NCI-H345 treated with DMSO at 0.1 percent for 48 hours (cell line): ENCODE data around the gene SYNJ2.

Experiments used
- DNase-seq: peaks from one replicate; lab custom pipeline; 2025; ENCODE audit not compliant: unreplicated experiment; lab: John Stamatoyannopoulos, UW

SYNJ2 gene

DNA sequence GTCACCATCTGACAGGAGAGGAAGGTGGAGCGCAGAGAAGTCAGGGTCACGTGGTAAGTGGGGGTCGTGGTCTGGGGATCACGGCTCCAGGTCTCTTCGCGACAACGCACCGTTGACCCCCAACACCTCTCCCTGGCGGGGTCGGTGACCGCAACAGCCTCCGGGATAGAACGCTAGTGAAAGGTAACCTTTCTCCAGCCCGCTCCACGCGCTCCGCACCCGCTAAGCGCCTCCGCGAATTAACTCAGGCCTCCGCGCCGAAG, 600 bp upstream of the SYNJ2 start:
- DNase-seq: no peak

DNA sequence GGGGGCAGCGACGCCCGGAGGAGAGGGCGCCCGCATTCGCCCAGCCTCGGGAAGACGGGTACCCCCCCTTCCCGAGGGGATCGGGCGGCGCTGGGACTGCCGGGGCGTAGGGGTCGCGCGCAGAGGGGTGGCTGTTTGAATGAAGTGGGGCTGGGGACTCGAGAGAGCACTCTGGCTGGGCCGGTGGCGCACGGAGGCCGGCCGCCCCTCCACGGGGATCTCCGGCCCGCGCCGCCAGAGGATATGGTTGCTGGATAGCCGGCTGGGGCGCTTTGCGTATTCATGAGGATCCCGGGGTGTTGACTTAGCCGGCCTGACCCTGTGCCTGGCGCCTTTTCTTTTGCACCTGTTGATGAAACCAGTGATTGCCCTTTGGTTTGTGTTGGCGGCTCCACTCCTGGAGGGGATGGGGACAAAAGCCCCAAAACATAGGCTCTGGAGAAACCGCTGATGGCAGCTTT, 469 bp downstream of the SYNJ2 start:
- no peak for DNase-seq

DNA sequence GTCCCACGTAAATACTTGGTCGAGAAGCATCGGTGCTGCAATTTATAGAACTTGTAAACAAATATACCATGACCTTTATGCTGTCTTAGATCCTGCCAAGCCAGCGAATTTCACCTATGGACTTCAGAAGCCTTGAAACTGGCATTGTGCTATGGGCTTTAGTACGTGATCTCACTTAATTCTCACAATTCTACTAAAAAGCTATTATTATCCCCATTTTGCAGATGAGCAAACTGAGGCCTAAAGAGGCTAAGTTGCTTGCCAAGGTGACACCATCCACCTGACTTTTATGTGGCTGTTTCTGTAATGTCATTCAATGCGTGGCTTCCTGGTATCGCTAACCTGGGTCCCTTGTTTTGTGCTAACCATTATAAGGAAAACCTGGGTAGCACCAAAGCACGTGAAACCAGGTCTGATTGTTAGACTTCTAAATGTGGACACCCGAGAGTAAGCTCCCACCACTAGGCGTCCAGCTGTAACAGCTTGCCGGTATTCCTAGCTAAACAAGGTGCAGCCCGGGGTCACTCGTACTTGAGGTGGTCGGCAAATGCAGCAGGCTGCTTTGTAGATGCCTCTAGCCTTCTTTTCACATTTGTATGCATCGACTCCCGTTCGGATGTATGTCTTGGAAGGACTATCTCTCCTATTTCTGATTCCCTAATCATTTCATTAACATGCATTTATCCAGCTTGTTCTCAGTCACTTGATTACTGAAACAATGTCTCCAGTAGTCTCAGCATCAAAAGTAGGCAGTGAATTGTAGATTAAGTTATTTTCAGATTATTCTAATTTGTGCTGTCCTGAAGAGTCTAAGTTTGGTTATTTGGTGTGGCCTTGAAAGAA, 1.1 kb downstream of the SYNJ2 start:
- DNase-seq: no peak

DNA sequence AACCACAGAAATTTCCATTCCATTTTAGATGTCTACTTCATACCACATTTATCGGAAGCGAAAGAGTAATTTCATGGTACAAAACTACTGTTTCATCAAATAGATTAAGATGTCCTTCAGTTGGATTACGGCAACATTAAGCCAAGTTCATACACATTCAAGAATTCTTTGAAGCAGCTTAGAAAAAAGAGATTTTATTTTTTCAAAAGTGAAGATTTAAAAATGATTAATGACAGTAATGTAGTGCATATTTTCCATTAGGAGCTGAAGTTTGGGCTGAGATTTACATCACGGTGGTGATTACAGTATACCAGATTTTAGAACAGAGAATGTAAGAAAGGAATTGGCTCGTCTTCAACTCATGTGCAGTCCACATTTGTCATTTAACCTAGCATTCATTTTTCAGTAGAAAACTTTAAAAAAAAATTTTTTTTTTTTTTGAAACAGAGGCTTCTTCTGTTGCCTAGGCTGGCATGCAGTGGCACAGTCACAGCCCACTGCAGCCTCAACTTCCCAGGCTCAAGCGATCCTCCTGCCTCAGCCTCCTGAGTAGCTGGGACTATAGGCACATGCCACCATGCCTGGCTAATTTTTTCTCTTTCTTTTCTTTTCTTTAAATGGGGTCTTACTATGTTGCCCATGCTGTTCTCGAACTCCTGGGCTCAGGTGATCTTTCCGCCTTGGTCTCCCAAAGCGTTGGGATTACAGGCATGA, 1.9 kb downstream of the SYNJ2 start:
- DNase-seq: no peak

DNA sequence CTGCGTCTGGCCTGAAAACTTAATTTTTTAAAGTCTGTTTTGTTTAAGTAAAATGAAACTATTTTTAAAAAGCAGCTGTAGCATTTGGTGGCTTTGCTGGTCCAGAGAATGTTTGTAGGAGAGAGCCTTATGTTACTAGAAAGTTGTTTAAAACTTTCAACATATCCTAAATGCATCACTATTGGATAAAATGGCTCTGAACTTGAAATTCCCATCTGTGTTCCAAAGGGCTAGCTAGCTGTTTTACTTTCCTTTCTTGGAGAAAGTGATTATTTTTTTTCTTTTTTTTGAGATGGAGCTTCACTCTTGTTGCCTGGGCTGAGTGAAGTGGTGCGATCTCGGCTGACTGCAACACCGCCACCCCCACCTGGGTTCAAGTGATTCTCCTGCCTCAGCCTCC, 2.5 kb downstream of the SYNJ2 start:
- DNase-seq: no peak

DNA sequence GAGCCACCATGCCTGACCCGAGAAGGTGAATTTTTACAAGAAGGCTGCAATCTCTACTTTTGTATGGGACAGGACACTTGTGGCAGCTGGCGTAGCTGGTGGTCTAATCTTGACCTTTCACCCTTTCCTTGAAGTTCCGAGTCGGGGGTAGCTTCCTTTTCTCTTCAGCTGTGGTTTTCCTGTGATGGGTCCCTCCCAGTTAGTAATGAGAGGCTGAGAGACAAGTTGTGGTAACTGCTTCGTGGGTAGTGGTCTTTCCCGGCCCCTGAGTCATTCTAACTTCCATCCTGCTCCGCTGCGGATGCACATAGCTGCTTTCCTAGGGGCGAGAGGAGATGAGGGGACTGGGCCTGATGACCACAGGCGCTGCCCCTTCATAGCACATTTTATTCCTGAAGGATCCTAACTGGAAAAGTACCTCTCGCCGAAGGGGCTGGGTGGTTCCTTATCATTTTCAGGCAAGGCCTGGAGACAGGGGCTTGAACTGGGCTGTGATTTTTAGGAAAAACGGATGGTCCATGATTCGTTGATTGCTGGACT, 3.1 kb downstream of the SYNJ2 start:
- DNase-seq: no peak

DNA sequence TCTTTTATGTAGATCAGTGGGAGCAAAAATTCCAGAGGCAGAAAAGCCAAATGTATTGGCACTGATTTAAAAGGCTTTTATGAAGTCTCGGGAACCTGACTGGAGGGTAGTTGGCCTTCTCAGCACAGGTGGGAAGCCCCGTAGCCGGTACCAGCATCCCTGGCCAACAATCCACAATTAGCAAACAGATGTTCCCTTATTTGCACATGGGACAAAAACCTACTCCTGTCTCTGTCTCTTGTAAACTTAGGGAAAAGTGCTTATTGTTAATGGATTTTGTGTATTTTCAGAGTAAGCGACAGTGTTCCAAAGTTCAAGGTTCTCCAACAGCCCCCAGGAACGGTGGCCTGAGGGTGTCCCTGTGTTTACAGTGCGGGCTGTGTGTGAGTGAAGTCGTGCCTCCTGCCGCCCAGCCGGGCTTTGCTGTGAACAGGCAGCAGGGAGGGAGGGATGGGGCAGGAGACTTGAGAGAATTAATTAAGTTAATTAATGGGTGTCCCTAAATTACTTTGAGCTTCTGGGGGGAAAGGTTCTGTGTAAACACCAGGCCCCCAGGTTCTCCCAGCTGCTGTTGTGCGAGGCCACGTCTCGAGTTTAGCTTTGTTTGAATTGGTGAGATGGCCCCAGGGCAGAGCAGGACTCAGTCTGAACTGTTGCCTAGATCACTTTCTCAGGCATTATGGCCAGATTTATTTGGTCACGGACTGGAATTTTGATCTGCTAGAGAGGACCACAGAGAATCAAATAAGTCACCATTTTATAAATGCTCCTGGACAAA, 3.9 kb downstream of the SYNJ2 start:
- peak; percentile 31 for DNase-seq

DNA sequence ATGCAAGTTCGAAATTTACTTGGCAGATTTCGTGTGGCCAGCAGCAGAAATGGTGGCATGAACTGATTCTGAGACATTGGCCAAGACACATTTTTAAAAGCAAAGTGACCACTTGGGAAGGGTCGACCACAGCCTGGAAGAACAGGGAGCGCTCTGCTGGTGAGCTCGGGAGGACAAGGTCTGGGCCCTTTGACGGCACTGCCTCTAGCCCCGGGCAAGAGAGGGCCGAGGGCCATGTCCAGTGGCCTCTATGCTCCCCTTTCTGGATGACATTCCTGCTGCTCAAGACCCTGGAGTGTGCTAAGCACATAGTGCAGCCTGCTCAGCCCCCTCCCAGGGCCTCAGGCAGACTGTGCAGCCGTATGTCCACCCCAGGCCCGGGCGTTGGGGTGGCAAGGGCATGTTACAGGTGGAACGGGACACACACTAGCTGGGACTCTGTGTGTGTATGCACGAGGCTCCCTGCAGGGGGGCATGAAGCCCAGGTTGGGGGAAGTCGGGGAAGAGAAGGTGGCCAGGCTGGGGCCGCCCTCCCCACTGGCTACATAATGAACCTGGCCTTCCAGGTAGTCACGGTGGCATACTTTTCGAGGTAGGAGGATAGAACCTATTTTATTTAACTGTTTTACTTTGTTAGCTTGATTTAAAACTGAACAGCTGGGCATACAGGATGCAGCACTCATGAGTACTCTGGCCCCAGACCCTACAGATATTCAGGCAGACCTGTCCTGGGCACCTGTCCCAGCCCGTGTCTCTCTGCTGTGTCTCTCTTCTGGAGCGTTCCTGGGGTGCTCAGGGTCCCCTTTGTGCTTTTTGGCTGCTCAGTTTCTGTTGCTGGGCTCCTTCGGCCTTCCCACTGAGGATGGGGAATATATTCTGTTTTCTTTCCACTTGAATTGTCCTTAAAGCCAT, 6.4 kb downstream of the SYNJ2 start:
- no peak for DNase-seq

DNA sequence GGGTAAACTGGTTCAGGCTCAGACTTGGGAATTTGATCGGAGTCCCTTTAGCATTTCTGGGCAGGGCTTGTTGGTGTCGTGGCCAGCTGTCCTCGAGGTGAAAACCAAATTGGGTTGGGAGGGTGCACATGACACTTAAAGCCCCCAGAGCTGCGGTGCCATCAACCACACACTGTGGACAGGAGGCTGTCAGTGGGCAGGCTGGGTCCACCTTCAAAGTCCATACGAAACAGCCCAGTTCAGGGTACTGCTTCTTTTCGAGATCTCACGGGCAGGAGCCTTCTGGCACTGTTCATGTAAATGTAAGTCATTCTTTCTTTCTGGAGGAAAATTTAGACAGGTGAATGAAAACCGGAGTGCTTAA, 7.0 kb downstream of the SYNJ2 start:
- no peak for DNase-seq

DNA sequence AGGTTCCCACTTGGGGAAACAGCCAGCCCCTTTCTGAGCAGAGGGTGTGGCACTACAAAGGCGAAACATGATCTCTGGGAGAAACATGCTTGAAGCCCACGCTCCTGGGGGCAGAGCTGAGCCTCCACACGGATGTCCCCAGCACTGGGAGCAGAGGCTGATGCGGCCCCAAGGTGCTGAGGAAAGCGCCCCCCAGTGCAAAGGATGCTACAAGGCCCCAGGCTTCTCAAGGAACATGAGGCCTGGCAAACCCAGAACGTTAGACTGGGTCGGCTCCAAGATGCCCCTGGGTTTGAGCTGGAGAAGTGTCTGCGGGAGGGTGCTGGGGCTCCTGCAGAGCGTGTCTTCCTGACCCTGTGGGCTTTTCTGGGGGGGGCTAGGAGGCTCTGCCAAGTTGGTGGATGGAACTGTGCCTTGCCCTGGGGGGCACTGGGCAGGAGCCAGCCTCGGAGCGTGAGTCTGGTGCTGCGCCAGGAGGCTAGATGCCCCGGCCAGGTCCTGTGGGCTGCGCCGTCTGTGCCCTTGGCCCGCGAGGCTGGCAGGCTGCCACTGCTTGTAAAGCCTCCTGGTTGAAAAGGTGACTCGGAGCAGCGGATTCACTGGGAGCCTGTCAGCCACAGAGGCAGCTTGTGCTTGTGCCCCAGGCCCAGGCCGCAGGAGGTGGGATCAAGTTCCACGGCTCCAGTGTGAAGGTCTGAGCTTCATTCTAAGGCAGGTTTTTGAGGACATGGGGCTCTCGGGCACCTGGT, 8.1 kb downstream of the SYNJ2 start:
- peak; percentile 41 for DNase-seq

DNA sequence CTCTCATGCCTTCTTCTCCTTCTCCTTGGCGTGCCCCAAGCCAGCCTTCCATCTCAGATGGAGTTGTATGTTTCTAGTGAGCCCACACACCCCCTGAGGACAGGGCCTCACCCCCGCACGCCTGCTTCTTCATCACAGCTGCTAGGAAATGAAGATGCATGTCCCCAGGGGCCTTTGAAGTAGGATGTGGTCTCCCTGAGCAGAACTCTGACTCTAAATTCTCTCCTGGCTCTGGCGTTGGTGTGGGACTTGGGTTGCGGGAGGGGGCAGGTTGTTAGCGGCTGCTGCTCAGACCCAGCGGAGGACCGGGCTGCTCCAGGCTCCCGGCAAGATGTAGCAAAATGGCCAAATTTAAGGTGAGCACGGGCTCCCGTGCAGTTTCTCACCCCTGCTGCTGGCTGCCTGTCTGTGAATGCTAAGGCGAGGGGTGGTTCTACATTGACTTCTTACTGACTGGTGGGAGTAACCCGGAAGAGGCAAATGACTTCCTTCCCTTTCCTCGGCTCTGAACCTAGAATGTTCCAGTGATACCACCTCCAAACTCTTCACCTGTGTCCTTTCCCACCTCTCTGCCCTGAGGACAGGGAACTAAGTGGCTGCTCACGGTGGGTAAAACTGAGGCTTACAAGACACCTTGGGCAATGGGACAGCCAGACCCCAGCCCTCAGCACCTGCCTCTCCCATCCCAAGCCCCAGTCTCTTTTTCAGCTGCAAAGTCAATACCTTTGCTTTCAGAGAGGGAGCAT, 8.8 kb downstream of the SYNJ2 start:
- no peak for DNase-seq

DNA sequence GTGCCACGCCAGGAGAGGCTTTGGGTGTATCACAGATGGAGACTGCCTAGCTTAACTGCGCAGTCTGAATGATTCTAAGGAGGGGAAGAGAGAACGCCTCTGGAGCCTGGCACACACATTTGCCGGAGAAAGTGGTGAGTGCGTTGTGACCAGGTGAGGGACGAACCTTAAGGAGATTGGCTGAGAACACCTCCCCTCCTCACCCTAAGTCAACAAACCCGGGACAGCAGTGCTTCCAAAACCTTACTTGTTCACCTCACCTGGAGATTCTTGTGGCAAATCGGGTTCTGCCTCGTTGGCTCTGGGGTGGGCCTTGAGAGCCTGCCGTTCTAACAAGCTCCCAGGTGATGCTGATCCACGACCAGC, 9.4 kb downstream of the SYNJ2 start:
- no peak for DNase-seq

DNA sequence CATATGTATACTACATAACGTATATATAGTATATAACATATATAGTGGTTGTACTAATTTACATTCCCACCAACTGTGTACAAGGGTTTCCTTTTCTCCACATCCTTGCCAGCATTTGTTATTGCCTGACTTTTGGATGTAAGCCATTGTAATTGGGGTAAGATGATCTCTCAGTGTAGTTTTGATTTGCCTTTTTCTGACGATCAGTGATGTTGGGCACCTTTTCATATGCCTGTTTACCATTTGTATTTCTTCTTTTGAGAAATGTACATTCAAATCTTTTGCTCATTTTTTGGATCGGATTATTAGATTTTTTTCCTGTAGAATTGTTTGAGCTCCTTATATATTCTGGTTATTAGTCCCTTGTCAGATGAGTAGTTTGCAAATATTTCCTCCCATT, 11.4 kb downstream of the SYNJ2 start:
- no peak for DNase-seq

DNA sequence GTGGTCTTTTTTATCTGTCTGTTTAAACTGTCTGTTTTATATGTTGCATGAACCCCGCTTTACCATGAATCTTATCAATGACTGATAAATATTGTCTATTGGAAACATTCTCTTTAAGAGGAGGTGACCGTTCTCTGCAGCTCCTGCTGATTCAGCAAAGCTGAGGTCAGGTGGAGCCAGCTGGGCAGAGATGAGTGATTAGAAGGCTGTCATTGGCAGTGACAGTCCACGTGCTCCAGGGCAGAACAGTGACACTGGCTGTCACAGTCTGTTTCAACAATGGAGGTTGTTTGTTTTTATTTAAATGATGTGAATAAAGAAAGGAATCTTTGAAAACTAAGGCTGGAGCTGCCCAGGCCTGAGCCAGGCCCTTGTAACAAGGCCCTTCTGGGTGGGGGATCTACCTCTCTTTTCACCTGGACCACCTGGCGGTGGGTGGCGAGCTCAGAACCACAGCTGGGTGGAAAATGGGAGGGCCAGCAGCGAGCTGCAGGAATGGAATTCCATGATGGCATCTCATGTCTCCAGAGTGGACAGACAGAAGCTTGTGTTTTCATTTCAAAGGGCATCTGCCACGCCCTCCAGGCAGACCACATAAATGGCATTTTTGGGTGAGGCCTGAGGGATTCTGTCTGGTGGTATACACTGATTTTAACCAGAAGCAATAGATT, 12.6 kb downstream of the SYNJ2 start:
- no peak for DNase-seq

DNA sequence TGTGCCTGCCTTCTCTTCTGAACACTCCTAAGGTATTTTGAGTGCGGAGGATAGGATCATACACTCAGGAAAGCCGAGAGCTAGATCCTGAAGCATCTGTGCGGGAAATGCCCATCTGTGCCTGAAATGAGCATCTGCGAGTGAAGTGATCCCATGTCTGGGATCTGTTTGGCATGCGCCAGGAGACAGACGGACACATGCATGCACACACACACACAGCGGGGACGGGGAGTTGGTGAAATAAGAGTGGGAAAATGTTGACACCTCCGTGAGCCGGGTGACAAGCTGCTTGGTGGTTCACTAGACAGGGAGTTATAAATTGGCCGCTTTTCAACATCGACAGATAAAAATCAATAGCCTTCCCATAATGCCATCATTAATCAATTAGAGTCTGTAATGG, 13.8 kb downstream of the SYNJ2 start:
- DNase-seq: no peak

DNA sequence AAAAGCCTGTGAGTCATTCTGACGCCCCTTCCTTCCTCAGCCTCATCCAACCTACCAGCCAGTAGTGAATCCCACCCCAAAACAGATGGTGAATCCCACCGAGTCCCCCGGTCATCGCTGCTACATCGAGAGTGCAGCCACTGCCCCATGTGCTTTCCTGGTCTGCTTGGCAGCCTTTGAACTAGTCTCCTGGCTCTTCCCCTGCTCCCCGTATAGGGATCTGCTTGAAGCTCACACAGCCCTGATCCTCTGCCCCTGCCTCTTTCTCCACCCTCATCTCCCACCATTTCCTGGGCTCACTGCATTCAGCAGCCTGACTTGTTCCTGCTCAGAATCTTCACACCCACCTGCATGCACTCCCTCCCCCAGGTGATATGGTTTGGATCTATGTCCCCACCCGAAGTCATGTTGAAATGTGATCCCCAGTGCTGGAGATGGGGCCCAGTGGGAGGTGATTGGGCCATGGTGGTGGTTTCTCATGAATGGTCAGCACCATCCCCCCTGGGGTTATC, 14.6 kb downstream of the SYNJ2 start:
- DNase-seq: no peak

DNA sequence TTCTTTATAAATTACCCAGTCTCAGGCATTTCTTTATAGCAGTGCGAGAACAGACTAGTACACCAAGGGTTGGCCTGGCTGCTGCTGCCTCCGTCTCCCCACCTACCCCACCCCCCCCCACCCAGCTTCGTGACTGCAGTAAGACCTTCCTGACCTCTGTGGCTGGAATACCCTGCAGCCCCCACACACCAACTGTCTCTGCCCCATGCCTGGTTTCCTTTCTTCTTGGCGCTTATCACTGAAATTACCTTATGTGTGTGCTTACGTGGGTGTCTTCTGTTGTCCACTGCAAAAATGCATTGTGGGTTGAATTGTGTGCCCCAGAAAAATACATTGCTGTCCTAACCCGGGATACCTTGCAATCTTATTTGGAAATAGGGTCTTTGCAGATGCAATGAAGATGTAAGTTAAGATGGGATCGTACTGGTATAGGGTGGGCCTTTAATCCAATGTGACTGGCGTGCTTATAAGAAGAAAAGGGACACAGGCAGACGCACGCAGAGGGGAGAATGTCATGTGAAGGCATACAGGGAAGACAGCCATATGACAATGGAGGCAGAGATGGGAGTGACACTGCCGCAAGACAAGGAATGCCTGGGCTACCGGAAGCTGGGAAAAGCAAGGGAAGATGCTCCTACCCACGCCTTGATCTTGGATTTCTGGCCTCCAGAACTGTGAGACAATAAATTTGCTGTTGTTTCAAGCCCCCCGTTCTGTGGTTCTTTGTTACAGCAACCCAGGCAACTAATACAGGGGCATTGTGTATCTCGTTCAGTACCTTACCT, 15.4 kb downstream of the SYNJ2 start:
- no peak for DNase-seq
